NCI-H2196 (cell line): ENCODE data around the gene RAP1GAP2.
"Not testable (repeated sequence)": the region's sequence is repeated elsewhere in the genome, so short reads cannot be mapped to it uniquely, and the experiment has no call there.

Experiments
- DNase-seq: peaks from one replicate; lab custom pipeline; 2025; ENCODE audit not compliant: unreplicated experiment; lab: John Stamatoyannopoulos, UW

Gene RAP1GAP2

DNA sequence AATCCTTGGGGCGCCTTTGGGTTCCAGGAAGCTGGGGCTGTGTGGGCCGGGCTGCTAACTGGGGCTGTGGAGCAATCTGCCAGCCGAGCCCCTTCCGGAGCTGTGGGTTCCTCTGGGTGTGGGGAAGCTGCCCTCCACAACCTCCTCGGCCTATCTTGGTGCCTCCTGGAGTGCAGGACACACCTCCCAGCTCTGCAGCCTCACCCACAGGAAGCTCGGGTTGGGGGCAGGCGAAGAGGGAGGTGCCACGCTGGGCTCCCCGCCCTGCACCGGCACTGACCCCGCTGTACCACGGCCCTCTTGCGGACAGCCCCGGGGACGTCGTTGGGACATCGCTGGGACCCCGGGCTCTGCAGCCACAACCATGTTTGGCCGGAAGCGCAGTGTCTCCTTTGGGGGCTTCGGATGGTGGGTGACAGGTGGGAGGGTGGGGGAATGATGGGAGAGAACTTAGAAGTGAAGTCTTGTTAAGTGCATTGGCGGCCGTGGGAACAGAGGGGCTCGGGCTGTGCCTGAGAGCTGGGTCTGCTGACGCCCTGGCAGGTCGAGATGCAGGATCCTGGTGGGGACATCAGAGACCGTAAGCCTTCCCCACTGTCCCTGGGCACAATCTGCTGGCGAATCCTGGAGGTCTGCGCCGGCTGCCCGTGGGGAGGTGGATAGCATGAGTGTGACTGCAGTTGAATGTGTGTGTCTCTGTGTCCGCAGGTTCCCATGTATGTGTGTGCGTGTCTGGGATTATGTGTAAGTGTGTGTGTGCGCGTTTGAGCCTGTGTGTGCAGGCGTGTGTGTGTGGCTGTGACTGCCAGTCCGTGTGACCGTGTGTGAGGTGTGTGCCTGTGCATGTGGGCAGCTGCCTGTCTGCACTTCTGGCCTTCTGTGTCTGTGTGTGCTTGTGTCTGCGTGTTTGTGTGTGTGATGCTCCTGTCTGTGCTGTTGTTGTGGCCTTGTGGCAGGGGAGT is at the start of gene RAP1GAP2:
RAP1GAP2 (plus strand) TSS at position 275 of the 962 bp plus-strand sequence; CDS start at position 365, 90 bp downstream.
- no peak for DNase-seq

DNA sequence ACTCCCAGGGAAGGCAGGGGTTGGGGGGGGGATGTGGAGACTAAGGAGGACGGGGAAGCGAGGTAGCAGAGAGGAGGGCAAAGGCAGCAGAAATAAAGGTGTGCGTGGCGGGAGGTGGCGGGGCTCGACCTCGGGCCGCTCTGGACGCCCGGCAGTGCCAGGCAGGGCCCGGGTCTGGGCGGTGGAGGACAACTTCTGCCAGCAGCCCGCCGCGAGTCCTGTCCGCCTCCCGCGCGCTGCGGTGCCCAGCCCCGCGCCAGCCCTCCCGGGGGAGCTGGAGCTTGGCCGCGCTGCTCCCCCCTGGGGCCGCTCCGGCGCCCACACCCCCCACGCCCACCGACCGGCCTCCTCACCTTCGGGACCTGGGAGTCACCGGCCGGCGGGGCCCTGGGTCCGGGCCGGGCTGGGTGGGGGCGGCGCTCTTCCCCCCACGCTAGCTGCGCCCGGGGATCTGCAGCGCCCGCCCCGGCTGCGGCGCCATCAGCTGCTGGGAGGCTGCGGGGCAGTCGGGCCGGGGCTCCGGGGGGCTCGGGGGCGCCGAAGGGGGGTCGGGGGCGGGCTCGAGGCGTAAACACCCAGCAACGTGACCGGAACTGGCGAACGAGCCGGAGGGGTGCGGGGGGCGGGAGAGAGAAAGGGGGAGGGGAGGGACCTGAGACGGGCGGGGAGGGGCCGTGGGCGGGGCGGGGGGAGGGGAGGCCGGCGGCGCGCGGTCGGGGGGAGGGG is 47.0 kb upstream of the RAP1GAP2 start, which contains the start of gene CCDC92B:
CCDC92B (minus strand) TSS at position 595 of the 726 bp plus-strand sequence. CDS start 14,507 bp downstream, outside the sequence.
- DNase-seq: no peak

DNA sequence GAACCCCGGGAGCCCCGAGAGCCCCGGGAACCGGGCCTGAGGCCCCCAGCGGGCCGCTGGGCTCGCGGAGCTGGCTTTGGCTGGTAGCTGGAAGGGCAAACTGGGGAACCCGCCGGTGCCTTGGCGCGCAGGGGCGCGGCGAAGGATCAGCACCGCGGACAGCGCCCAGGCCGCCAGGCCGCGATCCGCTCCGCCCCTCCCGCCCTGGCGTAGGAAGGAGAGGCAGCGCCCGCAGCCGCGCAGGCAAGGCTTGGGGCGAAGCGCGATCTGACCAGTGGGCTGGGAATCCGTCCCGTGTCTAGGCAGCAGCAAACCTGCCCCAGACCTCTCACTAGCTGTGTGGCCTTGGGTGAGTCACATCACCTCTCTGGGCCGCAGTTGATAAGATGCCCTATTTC is 46.5 kb upstream of the RAP1GAP2 start:
- DNase-seq: peak; percentile 56

DNA sequence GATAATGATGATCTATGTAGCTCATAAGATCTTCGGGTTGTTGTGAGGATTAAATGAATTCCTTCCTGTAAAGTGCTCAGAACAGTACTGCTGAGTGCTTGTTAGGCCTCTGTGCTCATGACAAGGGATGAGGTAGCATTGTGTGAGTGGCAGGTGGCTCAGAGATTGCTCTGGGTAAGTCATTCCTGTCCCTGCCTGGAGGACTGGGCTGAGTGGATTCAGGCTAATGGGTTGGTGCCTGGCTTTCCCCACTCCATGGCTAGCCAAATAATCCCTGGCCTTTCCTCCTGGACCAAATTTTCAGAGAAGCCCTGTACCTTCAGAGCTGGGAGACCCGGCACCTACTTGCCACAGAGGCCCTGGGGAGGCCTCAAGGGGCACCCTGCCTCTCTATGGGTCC is 45.5 kb upstream of the RAP1GAP2 start:
- no peak for DNase-seq

GRCh38 chr17:2751491-2751890 is 44.7 kb upstream of the RAP1GAP2 start:
- DNase-seq: no peak

- no peak for DNase-seq
These were observed 40.1 kb upstream of the RAP1GAP2 start for GRCh38 chr17:2755891-2756724.

DNA sequence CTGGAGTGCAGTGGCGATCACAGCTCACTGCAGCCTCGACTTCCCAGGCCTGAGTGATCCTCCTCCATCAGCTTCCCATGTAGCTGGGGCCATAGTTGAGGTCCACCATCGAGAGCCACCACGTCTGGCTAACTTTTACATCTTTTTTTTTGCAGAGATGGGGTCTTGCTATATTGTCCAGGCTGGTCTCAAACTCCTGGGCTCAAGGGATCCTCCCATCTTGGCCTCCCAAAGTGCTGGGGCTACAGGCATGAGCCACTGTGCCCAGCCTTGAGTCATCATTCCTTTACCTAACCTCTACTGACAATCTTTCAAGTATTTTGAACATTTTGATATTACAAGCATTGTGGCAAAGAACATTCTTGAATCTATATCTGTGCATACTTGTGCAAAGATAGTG is 37.4 kb upstream of the RAP1GAP2 start:
- no peak for DNase-seq

DNA sequence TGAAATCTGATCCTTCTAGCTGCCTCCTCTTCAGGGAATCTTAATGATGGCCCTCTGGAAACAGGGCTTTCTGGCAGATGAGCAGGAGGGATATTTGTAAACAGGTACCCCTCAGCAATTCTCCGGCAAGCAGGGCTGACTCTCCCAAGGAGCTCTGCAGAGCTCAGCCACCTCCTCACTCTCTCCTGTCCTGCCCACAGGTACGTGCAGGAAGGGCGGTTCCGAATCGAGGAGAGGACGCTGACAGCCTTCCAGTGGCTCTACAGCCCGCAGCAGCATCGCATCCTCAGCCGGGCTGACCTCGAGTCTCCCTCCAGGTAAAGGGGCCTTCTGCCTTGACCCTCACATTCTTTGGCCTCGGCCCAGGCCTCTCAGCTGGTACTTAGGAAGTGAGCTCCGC is 26.1 kb upstream of the RAP1GAP2 start:
- no peak for DNase-seq

DNA sequence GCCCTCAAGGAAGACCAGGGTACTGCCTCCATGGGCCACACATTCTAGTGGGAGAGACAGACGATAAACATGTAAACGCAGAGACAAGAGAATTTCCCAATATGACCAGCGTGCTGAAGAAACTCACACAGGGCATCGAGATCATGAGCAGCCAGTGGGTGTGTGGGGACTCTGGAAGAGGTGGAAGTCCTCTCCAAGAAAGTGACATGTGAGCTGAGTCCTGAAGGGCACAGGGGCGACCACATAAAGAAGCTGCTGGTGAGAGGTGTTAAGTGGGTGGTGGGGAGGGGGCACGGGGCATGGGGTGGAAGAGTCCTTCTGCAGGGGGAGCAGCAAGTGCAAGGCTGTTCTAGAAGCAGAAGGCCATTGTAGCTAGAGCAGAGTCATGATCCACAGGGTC is 21.0 kb upstream of the RAP1GAP2 start:
- no peak for DNase-seq

DNA sequence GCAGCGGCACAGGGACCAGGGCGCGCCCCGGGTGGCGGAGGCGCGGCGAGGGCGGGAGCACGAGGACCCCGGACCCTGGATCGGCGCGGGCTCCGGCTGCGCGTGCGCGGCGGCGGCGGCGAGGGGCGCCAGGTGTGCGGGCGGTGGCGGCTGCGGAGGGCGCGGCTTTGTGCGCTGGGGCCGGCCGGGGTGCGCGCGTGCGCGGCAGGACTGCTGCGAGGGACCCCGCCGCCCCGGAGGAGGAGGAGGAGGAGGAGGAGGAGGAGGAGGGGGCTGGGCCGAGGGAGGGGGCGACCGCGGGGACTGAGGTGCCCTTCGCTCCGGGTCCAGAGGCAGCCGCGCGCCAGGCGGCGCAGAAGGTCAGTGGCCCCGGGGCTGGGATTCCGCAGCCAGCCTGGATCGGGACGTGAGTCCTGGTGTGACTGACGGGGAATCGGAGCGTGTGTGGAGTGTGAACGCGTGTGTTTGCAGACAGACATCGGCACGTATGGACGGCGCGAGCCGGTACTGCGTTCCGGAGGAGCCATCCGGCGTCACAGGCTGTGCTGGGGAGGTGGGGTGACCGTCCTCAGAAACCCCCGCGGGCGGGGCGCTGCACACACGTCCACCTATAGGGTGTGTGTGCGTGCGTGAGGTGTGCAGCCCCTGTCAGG is 19.5 kb upstream of the RAP1GAP2 start:
- DNase-seq: peak; percentile 19

DNA sequence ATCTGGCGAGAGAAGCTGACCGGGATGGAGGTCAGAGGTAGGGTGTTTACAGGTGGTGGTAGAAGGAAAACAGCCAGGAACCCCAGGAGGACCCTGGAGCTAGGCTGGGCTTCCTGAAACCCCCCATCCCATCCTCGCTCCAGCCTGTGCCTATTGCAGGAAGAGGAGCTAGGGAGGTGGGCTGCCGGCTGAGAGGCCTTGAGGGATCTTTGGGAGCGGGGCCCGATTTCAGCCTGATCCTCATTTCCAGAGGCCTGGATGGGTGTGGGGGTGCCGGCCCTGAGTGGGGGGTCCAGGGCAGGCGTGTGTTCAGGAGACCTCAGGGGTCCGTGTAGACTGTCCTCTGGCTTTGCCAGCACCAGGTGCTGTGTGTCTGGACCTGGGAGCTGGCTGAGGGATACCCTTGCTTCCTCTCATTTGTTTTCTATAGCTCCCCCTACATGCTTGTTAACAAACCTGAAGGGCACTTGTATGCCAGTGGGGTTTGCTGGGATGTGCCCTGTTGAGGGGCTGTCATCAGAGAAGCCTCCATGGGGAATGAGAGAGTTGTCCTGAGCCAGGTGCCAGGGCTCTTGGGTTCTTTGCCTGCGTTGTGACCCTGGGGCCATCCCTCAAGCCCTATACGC is 18.9 kb upstream of the RAP1GAP2 start:
- DNase-seq: no peak

DNA sequence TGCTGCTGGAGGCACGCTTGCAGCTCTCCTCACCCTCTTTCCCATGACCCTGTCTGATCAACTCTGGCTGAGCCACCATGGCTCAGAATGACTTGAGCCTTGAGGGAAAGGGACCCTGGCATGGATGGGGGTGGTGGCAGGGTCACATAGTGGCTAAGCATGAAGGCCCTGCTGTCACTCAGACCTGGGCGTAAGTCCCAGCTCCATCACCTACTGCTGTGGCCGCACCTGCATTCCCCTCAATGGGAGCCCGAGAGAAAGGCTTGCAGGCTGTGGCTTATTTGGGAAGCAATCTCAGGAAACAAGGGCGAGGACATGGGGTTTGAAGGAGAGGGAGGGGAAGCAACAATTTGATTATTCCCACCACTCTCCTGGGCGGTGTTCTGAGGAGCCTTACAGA is 17.7 kb upstream of the RAP1GAP2 start:
- DNase-seq: no peak

DNA sequence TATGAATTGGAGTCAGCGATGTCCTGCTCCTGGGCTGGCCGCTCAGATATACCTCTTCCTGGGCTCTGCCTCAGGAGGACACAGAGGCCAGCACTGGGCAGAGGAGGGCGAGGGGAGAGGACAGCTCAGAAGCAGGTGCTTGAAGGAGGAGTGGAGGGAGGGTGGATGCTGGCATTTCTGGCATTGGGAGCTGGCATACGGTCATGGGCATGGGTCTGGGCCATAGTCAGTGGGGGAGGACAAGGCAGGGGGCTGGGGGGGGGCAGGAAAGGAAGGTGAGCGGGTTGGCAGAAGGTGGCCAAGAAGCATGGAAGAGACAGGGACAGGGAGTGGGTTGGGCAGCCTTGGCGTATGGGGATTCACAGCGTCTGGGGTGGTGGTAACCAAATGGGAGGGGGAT is 16.7 kb upstream of the RAP1GAP2 start:
- no peak for DNase-seq

GRCh38 chr17:2780256-2780655 is 16.0 kb upstream of the RAP1GAP2 start:
- no peak for DNase-seq

- no peak for DNase-seq
These were observed 15.2 kb upstream of the RAP1GAP2 start for GRCh38 chr17:2780931-2781454.

- not testable (repeated sequence) for DNase-seq
These were observed 14.6 kb upstream of the RAP1GAP2 start for GRCh38 chr17:2781598-2781997.

DNA sequence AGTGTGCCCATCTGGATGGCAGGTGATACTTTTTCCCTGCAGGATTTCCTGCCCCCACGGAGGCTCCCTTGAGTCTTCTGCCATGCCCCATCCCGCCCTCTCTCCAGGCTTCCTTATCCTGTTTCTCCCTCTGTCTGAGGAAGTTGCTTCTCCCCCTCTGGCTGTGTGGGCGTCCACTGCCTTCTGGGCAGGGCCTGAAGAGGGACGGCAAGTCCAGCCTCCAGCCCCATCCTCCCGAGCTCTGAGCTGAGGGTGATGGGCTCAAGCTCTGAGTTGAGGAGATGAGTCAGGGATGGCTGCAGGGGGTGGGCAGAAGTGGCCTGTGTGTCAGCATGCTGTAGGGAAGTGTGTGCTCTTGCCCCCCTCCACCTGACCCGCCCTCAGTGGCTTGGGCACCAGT is 14.2 kb upstream of the RAP1GAP2 start:
- no peak for DNase-seq

GRCh38 chr17:2783310-2784030 is 12.8 kb upstream of the RAP1GAP2 start:
- DNase-seq: no peak

GRCh38 chr17:2784864-2785263 is 11.4 kb upstream of the RAP1GAP2 start:
- DNase-seq: no peak
